Endothelial cell of umbilical vein (primary cell): ENCODE measurements around the gene ZDHHC20. TPM values are rescaled to one million over a fixed set of nuclear protein-coding genes. Genes with fewer than 3 reads are reported as not detected.

Experiments
- BruUV-seq: library from RNA; stranded (reverse); fragments of 400-500 nt; replicated peaks from 2 replicates; lab custom pipeline; 2021; lab: Mats Ljungman, UMichigan
- CTCF ChIA-PET: fragments of 300-600, 350-600 bp; sonication (Branson Sonifier 250); formaldehyde crosslinking; loops from one replicate; lab custom pipeline; 2021; ENCODE audit warnings: antibody characterized with exemption, inconsistent platforms; lab: Charles Lee
- POLR2A ChIA-PET: fragments of 300-600, 350-600 bp; sonication (Branson Sonifier 250); formaldehyde crosslinking; loops from one replicate; lab custom pipeline; 2021; ENCODE audit warnings: antibody characterized with exemption, inconsistent platforms; lab: Charles Lee
- DNase-seq: peaks from one replicate; pipeline ENCODE4 v3.0.0-alpha.2; 2011; ENCODE audit warnings: low read depth, low spot score
- FAIRE-seq: peaks from 2 replicates; lab custom pipeline; 2011; peaks lifted over from hg19 to GRCh38; lab: Jason Lieb, UNC
- H2AFZ ChIP-seq: 2 replicates; pipeline ENCODE4 v1.6.0; 2012; ENCODE audit warnings: low read depth, low read length, control low read depth, inconsistent platforms
- H3K27ac ChIP-seq: 2 replicates; pipeline ENCODE4 v1.5.1; 2011; ENCODE audit warnings: low read depth, mild to moderate bottlenecking, control low read depth, low read length, moderate library complexity; ENCODE audit not compliant: insufficient read depth
- H3K27me3 ChIP-seq, 2 experiments: 2 replicates each; pipeline versions ENCODE4 v1.6.0 to v1.6.1; 2011; ENCODE audit warnings: low read length in 2 of 2, mixed read lengths in 1 of 2; ENCODE audit not compliant: control insufficient read depth in 2 of 2, insufficient read depth in 2 of 2
- H3K36me3 ChIP-seq, 2 experiments: 2 replicates in 1 of 2; 3 replicates in 1 of 2; pipeline ENCODE4 v1.5.1; 2011; ENCODE audit warnings: low read length in 2 of 2, mild to moderate bottlenecking in 1 of 2, moderate library complexity in 1 of 2; ENCODE audit not compliant: control insufficient read depth in 2 of 2, insufficient read depth in 2 of 2; ENCODE audit errors: extremely low read depth in 1 of 2
- H3K4me1 ChIP-seq: 3 replicates; pipeline ENCODE4 v1.5.1; 2011; ENCODE audit warnings: mild to moderate bottlenecking, low read length; ENCODE audit not compliant: control insufficient read depth, insufficient read depth; ENCODE audit errors: extremely low read depth
- H3K4me2 ChIP-seq: 2 replicates; pipeline ENCODE4 v1.6.1; 2011; ENCODE audit warnings: low read length, control low read depth, mixed read lengths; ENCODE audit not compliant: insufficient read depth
- H3K4me3 ChIP-seq, 3 experiments: fragments of 200-600 bp in 1 of 3; sonication (generic), shearing (Covaris generic) in 1 of 3; replicated peaks in 1 of 3; 2 replicates each; pipeline ENCODE4 v1.5.1; 2011 to 2016; ENCODE audit warnings: control low read depth in 3 of 3, low read length in 3 of 3, mild to moderate bottlenecking in 2 of 3, inconsistent platforms in 1 of 3, low read depth in 1 of 3, moderate library complexity in 1 of 3; ENCODE audit not compliant: insufficient read depth in 1 of 3
- H3K79me2 ChIP-seq: 2 replicates; pipeline ENCODE4 v1.6.0; 2012; ENCODE audit warnings: low read length, inconsistent platforms; ENCODE audit not compliant: control insufficient read depth, insufficient read depth
- H3K9ac ChIP-seq: replicated peaks from 2 replicates; pipeline ENCODE3; 2011; ENCODE audit warnings: low read length, control low read depth; ENCODE audit not compliant: insufficient read depth; ENCODE audit errors: extremely low read depth
- H3K9me1 ChIP-seq: replicated peaks from 3 replicates; pipeline ENCODE4 v1.6.0; 2011; ENCODE audit warnings: mild to moderate bottlenecking, low read length; ENCODE audit not compliant: control insufficient read depth, insufficient read depth; ENCODE audit errors: extremely low read depth
- H3K9me3 ChIP-seq: replicated peaks from 2 replicates; pipeline ENCODE4 v1.5.1; 2012; ENCODE audit warnings: low read length, inconsistent platforms; ENCODE audit not compliant: control insufficient read depth, insufficient read depth
- H4K20me1 ChIP-seq: replicated peaks from 2 replicates; pipeline ENCODE3; 2011; ENCODE audit warnings: mild to moderate bottlenecking, low read length; ENCODE audit not compliant: control insufficient read depth, insufficient read depth; ENCODE audit errors: extremely low read depth
- EZH2 ChIP-seq: IDR thresholded peaks from 2 replicates; pipeline ENCODE4 v1.6.1; 2012; ENCODE audit warnings: borderline replicate concordance, low read depth, mild to moderate bottlenecking, moderate library complexity, low read length, inconsistent platforms; ENCODE audit not compliant: severe bottlenecking
- GATA2 ChIP-seq: IDR thresholded peaks from 2 replicates; pipeline ENCODE4 v1.7.0; 2011; ENCODE audit warnings: low read depth, mild to moderate bottlenecking, moderate library complexity, mixed read lengths, low read length; ENCODE audit not compliant: insufficient read length, insufficient read depth
- JUN ChIP-seq: IDR thresholded peaks from 2 replicates; pipeline ENCODE4 v1.6.1; 2011; ENCODE audit warnings: borderline replicate concordance, low read depth; ENCODE audit not compliant: insufficient read length, insufficient read depth
- MYC ChIP-seq: IDR thresholded peaks from one replicate; pipeline ENCODE4 v1.6.1; 2011; ENCODE audit warnings: mild to moderate bottlenecking, low read depth, low read length
- POLR2AphosphoS5 ChIP-seq: IDR thresholded peaks from 2 replicates; pipeline ENCODE4 v1.6.1; 2012; ENCODE audit warnings: low read depth, mild to moderate bottlenecking, control low read depth, low read length, moderate library complexity; ENCODE audit not compliant: insufficient read depth
- dilution Hi-C: fragments of 300-500 bp; cut with MboI; formaldehyde crosslinking; loops from one replicate; pipeline ENCODE4 v1.15.0; 2019; ENCODE audit warnings: low sequenced_read_pairs; ENCODE audit not compliant: extremely low pct_ligation_motif_present
- intact Hi-C: fragments of 100-400 bp; cut with micrococcal nuclease; formaldehyde crosslinking; loops from one replicate; pipeline ENCODE4 v1.10.0; 2022
- polyA plus RNA-seq, 4 experiments: library from polyadenylated mRNA; depleted of rRNA in 3 of 4; stranded (reverse) in 3 of 4; unstranded in 1 of 4; fragments of >200 nt; gene quantifications; 2 replicates each; pipeline versions ENCODE4 v1.2.1 to v1.2.3, GENCODE V29; 2011 to 2012; ENCODE audit warnings: missing spikeins in 1 of 4
- total RNA-seq: library from RNA; stranded (reverse); gene quantifications from 2 replicates; pipeline ENCODE4 v1.2.3, GENCODE V29; 2021
- TF ChIP-seq, protein P1 (sequence below), 2 donors: IDR thresholded peaks; 1 replicate in 1 of 2; 2 replicates in 1 of 2; pipeline ENCODE4 v1.5.1; 2011; ENCODE audit warnings: low read length in 2 of 2, mild to moderate bottlenecking in 2 of 2, moderate library complexity in 2 of 2, control low read depth in 1 of 2, inconsistent platforms in 1 of 2, low read depth in 1 of 2; ENCODE audit not compliant: insufficient read depth in 1 of 2; ENCODE audit errors: extremely low read depth in 1 of 2
- TF ChIP-seq, protein P2 (sequence below): IDR thresholded peaks from 2 replicates; pipeline ENCODE4 v1.6.1; 2011; ENCODE audit not compliant: insufficient read depth, insufficient read length

The ZDHHC20 gene
- total and polyA plus RNA-seq, 2 donors (not counting 3 experiments of a cell fraction or from before 2014, with no cell fraction given), result 22.1 to 59.4 TPM

DNA sequence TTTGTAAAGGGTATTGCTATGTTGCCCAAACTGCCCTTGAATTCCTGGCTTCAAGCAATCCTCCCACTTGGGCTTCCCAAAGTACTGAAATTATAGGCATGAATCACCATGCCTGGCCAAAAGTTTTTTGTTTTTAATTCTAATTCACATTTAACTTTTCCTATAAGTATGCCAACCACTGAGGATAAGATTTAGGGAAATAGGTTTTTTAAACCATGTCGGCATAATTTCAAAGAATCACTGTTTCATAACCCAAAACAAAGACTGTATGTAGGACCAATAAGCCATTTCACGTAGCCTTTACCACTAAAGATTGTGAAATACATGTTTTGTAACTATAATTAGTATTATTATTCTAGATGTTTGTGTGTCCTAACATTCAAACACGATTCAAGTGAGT lies 8.2 kb downstream of the ZDHHC20 start:
- CTCF ChIA-PET, result interaction anchor here (1.3 to 1.4 kb wide), 2 partner anchors 14 to 154 kb away, joined by 4 read pairs; no protein-coding TSS in a partner anchor
- BruUV-seq, result no TSS peak
- POLR2A ChIA-PET, result no interaction called here

More for the DNA sequence above, 8.2 kb downstream of the ZDHHC20 start:
- no peak overlapping the region for H3K4me3 ChIP-seq
- H3K27me3 ChIP-seq, result no peaks in the 10 kb centered on the region
- H3K9ac ChIP-seq, result no peak overlapping the region
- no peaks in the 10 kb centered on the region for H3K9me1 ChIP-seq
- dilution Hi-C loops, result no loop called here
- peaks cover 59% of the 10 kb centered on the region for H3K79me2 ChIP-seq
- no peak for TF ChIP-seq JUN
- no peak for TF ChIP-seq POLR2AphosphoS5
- TF ChIP-seq GATA2, result no peak
- TF ChIP-seq, protein P1, sequence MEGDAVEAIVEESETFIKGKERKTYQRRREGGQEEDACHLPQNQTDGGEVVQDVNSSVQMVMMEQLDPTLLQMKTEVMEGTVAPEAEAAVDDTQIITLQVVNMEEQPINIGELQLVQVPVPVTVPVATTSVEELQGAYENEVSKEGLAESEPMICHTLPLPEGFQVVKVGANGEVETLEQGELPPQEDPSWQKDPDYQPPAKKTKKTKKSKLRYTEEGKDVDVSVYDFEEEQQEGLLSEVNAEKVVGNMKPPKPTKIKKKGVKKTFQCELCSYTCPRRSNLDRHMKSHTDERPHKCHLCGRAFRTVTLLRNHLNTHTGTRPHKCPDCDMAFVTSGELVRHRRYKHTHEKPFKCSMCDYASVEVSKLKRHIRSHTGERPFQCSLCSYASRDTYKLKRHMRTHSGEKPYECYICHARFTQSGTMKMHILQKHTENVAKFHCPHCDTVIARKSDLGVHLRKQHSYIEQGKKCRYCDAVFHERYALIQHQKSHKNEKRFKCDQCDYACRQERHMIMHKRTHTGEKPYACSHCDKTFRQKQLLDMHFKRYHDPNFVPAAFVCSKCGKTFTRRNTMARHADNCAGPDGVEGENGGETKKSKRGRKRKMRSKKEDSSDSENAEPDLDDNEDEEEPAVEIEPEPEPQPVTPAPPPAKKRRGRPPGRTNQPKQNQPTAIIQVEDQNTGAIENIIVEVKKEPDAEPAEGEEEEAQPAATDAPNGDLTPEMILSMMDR (IDR thresholded peaks at IDR 0.05; ENCODE audit: extremely low read depth in 1 of 2, insufficient read depth in 1 of 2, low read depth in 1 of 2, low read length in 2 of 2), result no peak
- TF ChIP-seq, protein P2, sequence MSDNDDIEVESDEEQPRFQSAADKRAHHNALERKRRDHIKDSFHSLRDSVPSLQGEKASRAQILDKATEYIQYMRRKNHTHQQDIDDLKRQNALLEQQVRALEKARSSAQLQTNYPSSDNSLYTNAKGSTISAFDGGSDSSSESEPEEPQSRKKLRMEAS, result no peak
- no peak for TF ChIP-seq EZH2
- TF ChIP-seq MYC, result no peak
- no peaks in the 10 kb centered on the region for H3K4me1 ChIP-seq
- no peak overlapping the region for H3K4me2 ChIP-seq
- FAIRE-seq, result no peak
- DNase-seq, result no peak
- H2AFZ ChIP-seq, result no peak overlapping the region
- intact Hi-C loops, result no loop called here
- H3K9me3 ChIP-seq, result no peaks in the 10 kb centered on the region
- H4K20me1 ChIP-seq, result peaks cover 2% of the 10 kb centered on the region
- no peaks in the 10 kb centered on the region for H3K36me3 ChIP-seq
- H3K27ac ChIP-seq, result no peak overlapping the region
